Measurements from ENCODE around the gene WDFY4. TPM values are rescaled to one million over a fixed set of nuclear protein-coding genes. Genes with fewer than 3 reads are reported as not detected.
A peak's percentile ranks its signal among the peaks of the same experiment; 100 is the strongest.

Gene WDFY4
- total and polyA plus RNA-seq, 2 of the 13 experiments (the other 11 are each of a cell fraction or from before 2014, with no cell fraction given): not detected

GRCh38 chr10:48656241-48656913 is 28.3 kb upstream of the WDFY4 start (continued):
- TF ChIP-seq ISL2 (CRISPR knock-in tag; IDR thresholded peaks at IDR 0.05): no peak
- TF ChIP-seq ZNF782 (CRISPR knock-in tag; IDR thresholded peaks at IDR 0.05; ENCODE audit: borderline replicate concordance): no peak
- TF ChIP-seq GABPA (IDR thresholded peaks at IDR 0.05; ENCODE audit: low read depth, low read length): peak; percentile 63
- TF ChIP-seq GABPA (CRISPR knock-in tag; IDR thresholded peaks at IDR 0.05; ENCODE audit: low read depth): peak; percentile 66
- no peak for TF ChIP-seq HNRNPUL1 (IDR thresholded peaks at IDR 0.05; ENCODE audit: low read depth, low read length)
- no peak for TF ChIP-seq REST (IDR thresholded peaks at IDR 0.05; ENCODE audit: borderline replicate concordance in 1 of 2, low read depth in 1 of 2, low read length in 2 of 2)
- TF ChIP-seq CHD2 (IDR thresholded peaks at IDR 0.05; ENCODE audit: low read depth, low read length): no peak
- TF ChIP-seq POGK (CRISPR knock-in tag; conservative IDR thresholded peaks at IDR 0.05): peak; percentile 80; the same call in 1 of the 2 replicates
- TF ChIP-seq ZMAT3 (CRISPR knock-in tag; conservative IDR thresholded peaks at IDR 0.05): no peak
- no peak for TF ChIP-seq ZNF7 (CRISPR knock-in tag; IDR thresholded peaks at IDR 0.05)
- no peak for TF ChIP-seq ZMAT5 (CRISPR knock-in tag; IDR thresholded peaks at IDR 0.05; ENCODE audit: borderline replicate concordance, low read depth)
- TF ChIP-seq HOXA9 (CRISPR knock-in tag; IDR thresholded peaks at IDR 0.05; ENCODE audit: borderline replicate concordance): no peak
- TF ChIP-seq ZNF792 (CRISPR knock-in tag; IDR thresholded peaks at IDR 0.05): no peak
- TF ChIP-seq NCOA2 (CRISPR knock-in tag; IDR thresholded peaks at IDR 0.05): no peak
- no peak for TF ChIP-seq GLMP (CRISPR knock-in tag; IDR thresholded peaks at IDR 0.05; ENCODE audit: borderline replicate concordance)
- no peak for TF ChIP-seq PLSCR1 (CRISPR knock-in tag; IDR thresholded peaks at IDR 0.05; ENCODE audit: borderline replicate concordance)
- TF ChIP-seq ZSCAN20 (CRISPR knock-in tag; IDR thresholded peaks at IDR 0.05; ENCODE audit: borderline replicate concordance): 0 out of 2 replicates have a peak, but pooled peaks have one; percentile 33
- TF ChIP-seq ZNF326 (CRISPR knock-in tag; IDR thresholded peaks at IDR 0.05; ENCODE audit: borderline replicate concordance): no peak
- TF ChIP-seq ZNF567 (CRISPR knock-in tag; IDR thresholded peaks at IDR 0.05; ENCODE audit: borderline replicate concordance): no peak
- peak; percentile 18 for TF ChIP-seq HNRNPLL (IDR thresholded peaks at IDR 0.05; ENCODE audit: low read depth, low read length, poor library complexity, severe bottlenecking)
- TF ChIP-seq ZNF883 (CRISPR knock-in tag; IDR thresholded peaks at IDR 0.05; ENCODE audit: not compliant biosample characterization): no peak
- TF ChIP-seq MED8 (CRISPR knock-in tag; IDR thresholded peaks at IDR 0.05; ENCODE audit: insufficient replicate concordance): no peak
- peak; percentile 83 for TF ChIP-seq ZMYM4 (CRISPR knock-in tag; IDR thresholded peaks at IDR 0.05)

Measured in HepG2 (cell line).